GM12878 (cell line): ENCODE measurements around the gene CDKL1. TPM values are rescaled to one million over a fixed set of nuclear protein-coding genes. Genes with fewer than 3 reads are reported as not detected.

ENCODE experiments used
- ATAC-seq: fragments of 200-7000 bp; cut with Tn5 transposase; 3 replicates; pipeline ENCODE4 v1.9.1; 2020; ENCODE audit warnings: mild to moderate bottlenecking, moderate library complexity
- BruUV-seq: library from RNA; stranded (reverse); fragments of 400-500 nt; replicated peaks from 2 replicates; lab custom pipeline; 2021; lab: Mats Ljungman, UMichigan
- CTCF ChIA-PET: fragments of 300-600 bp; sonication (Branson Sonifier 250); formaldehyde crosslinking; extraction: SDS; loops from one replicate; lab custom pipeline; 2021; ENCODE audit warnings: inconsistent platforms; lab: Yijun Ruan, JAX
- POLR2A ChIA-PET: fragments of 350-600 bp; formaldehyde crosslinking; extraction: SDS; loops from one replicate; lab custom pipeline; 2021; ENCODE audit warnings: inconsistent platforms; lab: Charles Lee
- RAD21 ChIA-PET: fragments of 300-600 bp; sonication (Branson Sonifier 250); formaldehyde crosslinking; loops from one replicate; lab custom pipeline; 2023; ENCODE audit warnings: antibody characterized with exemption; ENCODE audit not compliant: unreplicated experiment; lab: Charles Lee
- SMC1A ChIA-PET: fragments of 300-600 bp; sonication (Branson Sonifier 250); formaldehyde crosslinking; loops from one replicate; lab custom pipeline; 2023; ENCODE audit not compliant: unreplicated experiment, uncharacterized antibody; lab: Charles Lee
- DNase-seq: peaks from one replicate; pipeline ENCODE4 v3.0.0-alpha.2; 2011; ENCODE audit warnings: low read depth, low spot score
- FAIRE-seq: peaks from 3 replicates; lab custom pipeline; 2011; peaks lifted over from hg19 to GRCh38; lab: Jason Lieb, UNC
- H2AFZ ChIP-seq: 2 replicates; pipeline ENCODE4 v1.6.0; 2011; ENCODE audit warnings: low read depth, low read length, control low read depth; ENCODE audit not compliant: control insufficient read depth
- H3K27ac ChIP-seq: 2 replicates; pipeline ENCODE4 v1.5.1; 2011; ENCODE audit warnings: control low read depth; ENCODE audit not compliant: control insufficient read depth, insufficient read depth
- H3K27me3 ChIP-seq, 2 experiments: replicated peaks in 1 of 2; 2 replicates each; pipeline versions ENCODE4 v1.6.0 to v1.6.1; 2011; ENCODE audit warnings: low read length in 1 of 2; ENCODE audit not compliant: control insufficient read depth in 2 of 2, insufficient read depth in 2 of 2
- H3K36me3 ChIP-seq, 2 experiments: 2 replicates each; pipeline ENCODE4 v1.5.1; 2011; ENCODE audit warnings: low read length in 1 of 2; ENCODE audit not compliant: control insufficient read depth in 2 of 2, insufficient read depth in 2 of 2
- H3K4me1 ChIP-seq: 2 replicates; pipeline ENCODE4 v1.6.1; 2011; ENCODE audit warnings: mild to moderate bottlenecking, low read length, moderate library complexity, mixed read lengths; ENCODE audit not compliant: control insufficient read depth, insufficient read depth
- H3K4me2 ChIP-seq: 2 replicates; pipeline ENCODE4 v1.6.0; 2011; ENCODE audit warnings: control low read depth; ENCODE audit not compliant: control insufficient read depth, insufficient read depth
- H3K4me3 ChIP-seq: fragments of 200-600 bp; sonication (generic); 2 replicates; pipeline ENCODE4 v1.5.1; 2016
- H3K79me2 ChIP-seq: 2 replicates; pipeline ENCODE4 v1.6.0; 2011; ENCODE audit warnings: low read length; ENCODE audit not compliant: control insufficient read depth, insufficient read depth
- H3K9ac ChIP-seq: 2 replicates; pipeline ENCODE4 v1.8.0; 2011; ENCODE audit warnings: low read length, control low read depth, mixed read lengths; ENCODE audit not compliant: control insufficient read depth, insufficient read depth
- H3K9me3 ChIP-seq: replicated peaks from 3 replicates; pipeline ENCODE4 v1.5.1; 2011; ENCODE audit warnings: mild to moderate bottlenecking, low read length; ENCODE audit not compliant: control insufficient read depth, insufficient read depth
- H4K20me1 ChIP-seq: 2 replicates; pipeline ENCODE4 v1.6.0; 2011; ENCODE audit not compliant: control insufficient read depth, insufficient read depth
- ASH2L ChIP-seq: fragments of 300-600, 200-600 bp; sonication (generic); IDR thresholded peaks from 2 replicates; pipeline ENCODE4 v1.6.1; 2017; ENCODE audit warnings: low read depth, mild to moderate bottlenecking, borderline replicate concordance
- BRCA1 ChIP-seq: IDR thresholded peaks from 2 replicates; pipeline ENCODE4 v1.6.1; 2011; ENCODE audit warnings: low read depth, low read length, improper control_type of control experiment
- EZH2 ChIP-seq: IDR thresholded peaks from 2 replicates; pipeline ENCODE4 v1.6.1; 2012; ENCODE audit warnings: low read depth, mild to moderate bottlenecking, control low read depth, inconsistent platforms, low read length, borderline replicate concordance; ENCODE audit not compliant: control insufficient read depth
- HCFC1 ChIP-seq: fragments of 150-350 bp; IDR thresholded peaks from 2 replicates; pipeline ENCODE4 v1.6.1; 2014; ENCODE audit warnings: low read length
- IKZF2 ChIP-seq, 2 experiments: fragments of 450-650 bp; IDR thresholded peaks; 2 replicates each; pipeline ENCODE4 v1.6.1; 2017; ENCODE audit warnings: mild to moderate bottlenecking in 2 of 2, moderate library complexity in 2 of 2
- KAT2A ChIP-seq: conservative IDR thresholded peaks from 2 replicates; pipeline ENCODE4 v1.6.1; 2011; ENCODE audit warnings: low read depth, low read length; ENCODE audit not compliant: control insufficient read depth
- NFIC ChIP-seq: IDR thresholded peaks from 2 replicates; pipeline ENCODE4 v1.6.1; 2012; ENCODE audit warnings: low read depth, mild to moderate bottlenecking, inconsistent platforms, low read length, moderate library complexity
- NFYB ChIP-seq: IDR thresholded peaks from 2 replicates; pipeline ENCODE4 v1.6.1; 2011; ENCODE audit warnings: low read depth, mild to moderate bottlenecking, low read length, improper control_type of control experiment, moderate library complexity; ENCODE audit not compliant: insufficient read depth
- NR2C2 ChIP-seq: IDR thresholded peaks from 2 replicates; pipeline ENCODE4 v1.6.1; 2011; ENCODE audit warnings: borderline replicate concordance, low read depth; ENCODE audit not compliant: control insufficient read depth, insufficient read length
- SMAD1 ChIP-seq: fragments of 450-650 bp; IDR thresholded peaks from 2 replicates; pipeline ENCODE4 v1.6.1; 2018; ENCODE audit warnings: mild to moderate bottlenecking, low read depth; ENCODE audit not compliant: partially characterized antibody
- whole genome bisulfite sequencing: methylation state at CpG from one replicate; pipeline ENCODE4 v1.1.6; 2016; ENCODE audit warnings: low lambda C conversion rate; ENCODE audit not compliant: insufficient replicate concordance, insufficient coverage; ENCODE audit errors: missing lambda C conversion rate; 5-methylcytosine and 5-hydroxymethylcytosine counted together
- in situ Hi-C: fragments of 300-500 bp; cut with MboI; formaldehyde crosslinking; loops from 9 replicates; pipeline ENCODE4 v1.14.3; 2018; ENCODE audit warnings: mixed read lengths
- intact Hi-C: fragments of 100-400 bp; cut with micrococcal nuclease; formaldehyde crosslinking; loops from one replicate; pipeline ENCODE4 v1.14.2; 2022; ENCODE audit not compliant: unreplicated experiment
- polyA plus RNA-seq, 11 experiments: library from polyadenylated mRNA; depleted of rRNA in 4 of 11; unstranded in 6 of 11; stranded (reverse) in 5 of 11; fragments of >200 nt; fragmentation: Nextera tagmentation in 4 of 11; fragmentation: Illumina TruSeq in 1 of 11; extraction: Ambion mirVana in 4 of 11; extraction: Trizol in 1 of 11; gene quantifications; 1 replicate in 1 of 11; 2 replicates in 10 of 11; pipeline versions ENCODE4 v1.2.1 to v1.2.3, GENCODE V29; 2011 to 2016; ENCODE audit warnings: inconsistent platforms in 2 of 11, missing spikeins in 2 of 11, low read depth in 1 of 11
- total RNA-seq, 4 experiments: library from RNA; depleted of rRNA in 3 of 4; stranded (reverse); fragments of >200 nt in 3 of 4; fragmentation: Illumina TruSeq in 1 of 4; extraction: Trizol in 1 of 4; gene quantifications; 2 replicates each; pipeline versions ENCODE4 v1.2.1 to v1.2.3, GENCODE V29; 2013 to 2021
- TF ChIP-seq, protein P1 (sequence below): IDR thresholded peaks from 2 replicates; pipeline ENCODE4 v1.6.1; 2012; ENCODE audit warnings: mild to moderate bottlenecking, low read depth, low read length
- TF ChIP-seq, protein P2 (sequence below): fragments of 450-650 bp; IDR thresholded peaks from 2 replicates; pipeline ENCODE4 v1.6.1; 2017; ENCODE audit warnings: mild to moderate bottlenecking, low read depth, inconsistent platforms; ENCODE audit not compliant: poor library complexity, severe bottlenecking
- TF ChIP-seq, protein P3 (sequence below): fragments of 450-650 bp; IDR thresholded peaks from 2 replicates; pipeline ENCODE4 v1.6.1; 2018; ENCODE audit warnings: borderline replicate concordance, mild to moderate bottlenecking; ENCODE audit not compliant: partially characterized antibody

The CDKL1 gene
- total and polyA plus RNA-seq, 10 of the 15 experiments (the other 5 are each of a cell fraction or from before 2014, with no cell fraction given): 9.0 to 19.0 (median 11.1) TPM

DNA sequence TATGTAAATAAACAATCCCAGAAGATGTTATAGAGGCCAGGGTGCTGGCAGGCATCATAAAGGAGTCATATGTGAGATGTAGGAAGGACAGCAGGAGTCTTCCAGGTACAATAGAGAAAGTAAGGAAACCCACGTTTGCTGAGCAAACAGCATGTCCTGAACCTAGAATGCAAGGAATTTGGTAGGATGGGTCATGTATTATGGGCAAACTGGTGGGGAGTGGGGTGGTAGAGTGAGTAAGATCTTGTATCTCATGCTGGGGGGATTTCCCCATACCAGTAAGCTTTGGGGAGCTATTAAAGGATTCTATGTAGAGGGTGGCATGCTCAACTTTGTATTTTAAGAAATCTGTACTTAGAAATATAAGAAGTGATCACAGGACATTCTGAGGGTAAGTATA lies 41.0 kb downstream of the CDKL1 start (continued):
- TF ChIP-seq, protein P1, sequence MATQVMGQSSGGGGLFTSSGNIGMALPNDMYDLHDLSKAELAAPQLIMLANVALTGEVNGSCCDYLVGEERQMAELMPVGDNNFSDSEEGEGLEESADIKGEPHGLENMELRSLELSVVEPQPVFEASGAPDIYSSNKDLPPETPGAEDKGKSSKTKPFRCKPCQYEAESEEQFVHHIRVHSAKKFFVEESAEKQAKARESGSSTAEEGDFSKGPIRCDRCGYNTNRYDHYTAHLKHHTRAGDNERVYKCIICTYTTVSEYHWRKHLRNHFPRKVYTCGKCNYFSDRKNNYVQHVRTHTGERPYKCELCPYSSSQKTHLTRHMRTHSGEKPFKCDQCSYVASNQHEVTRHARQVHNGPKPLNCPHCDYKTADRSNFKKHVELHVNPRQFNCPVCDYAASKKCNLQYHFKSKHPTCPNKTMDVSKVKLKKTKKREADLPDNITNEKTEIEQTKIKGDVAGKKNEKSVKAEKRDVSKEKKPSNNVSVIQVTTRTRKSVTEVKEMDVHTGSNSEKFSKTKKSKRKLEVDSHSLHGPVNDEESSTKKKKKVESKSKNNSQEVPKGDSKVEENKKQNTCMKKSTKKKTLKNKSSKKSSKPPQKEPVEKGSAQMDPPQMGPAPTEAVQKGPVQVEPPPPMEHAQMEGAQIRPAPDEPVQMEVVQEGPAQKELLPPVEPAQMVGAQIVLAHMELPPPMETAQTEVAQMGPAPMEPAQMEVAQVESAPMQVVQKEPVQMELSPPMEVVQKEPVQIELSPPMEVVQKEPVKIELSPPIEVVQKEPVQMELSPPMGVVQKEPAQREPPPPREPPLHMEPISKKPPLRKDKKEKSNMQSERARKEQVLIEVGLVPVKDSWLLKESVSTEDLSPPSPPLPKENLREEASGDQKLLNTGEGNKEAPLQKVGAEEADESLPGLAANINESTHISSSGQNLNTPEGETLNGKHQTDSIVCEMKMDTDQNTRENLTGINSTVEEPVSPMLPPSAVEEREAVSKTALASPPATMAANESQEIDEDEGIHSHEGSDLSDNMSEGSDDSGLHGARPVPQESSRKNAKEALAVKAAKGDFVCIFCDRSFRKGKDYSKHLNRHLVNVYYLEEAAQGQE: no peak
- TF ChIP-seq NFIC: no peak
- TF ChIP-seq KAT2A: no peak
- TF ChIP-seq NFYB: no peak
- no peak for TF ChIP-seq IKZF2 (IDR thresholded peaks at IDR 0.05)
- TF ChIP-seq SMAD1: no peak
- no peak for TF ChIP-seq BRCA1
- TF ChIP-seq, all 136 proteins: peak for 0

DNA sequence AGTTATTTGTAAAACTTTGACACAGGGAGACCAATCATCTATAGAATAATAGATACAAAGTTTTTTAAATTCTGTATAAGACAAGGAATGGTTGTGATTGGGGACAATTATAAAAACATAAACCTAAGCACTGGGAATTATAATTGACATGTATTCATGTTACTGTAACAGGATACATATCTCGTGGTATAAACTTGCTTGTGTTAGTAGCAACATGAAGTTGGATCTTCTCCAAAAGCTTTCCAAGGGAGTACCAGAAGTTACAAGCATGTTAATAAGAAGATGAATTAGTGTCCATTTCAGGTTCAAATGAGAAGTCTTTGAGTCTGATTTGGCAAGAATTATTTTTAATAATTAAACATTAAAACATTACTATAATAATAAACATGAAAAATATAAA lies 42.2 kb downstream of the CDKL1 start:
- RAD21 ChIA-PET: interaction anchor here (1.5 kb wide), 2 partner anchors 9 to 186 kb away, joined by 3 read pairs; no protein-coding TSS in a partner anchor
- no peak for ATAC-seq
- intact Hi-C loops (no loop called here), in situ Hi-C loops (no loop called here)
- Histone ChIP-seq H3K36me3 (peaks cover 0 to 4% of the 10 kb centered on the region in 2 experiments; a peak in 3 of 4 replicates), H4K20me1 (no peaks in the 10 kb centered on the region), H3K4me1 (no peaks in the 10 kb centered on the region), H3K9ac (no peak overlapping the region), H3K27ac (no peak overlapping the region), H3K4me2 (no peak overlapping the region), H3K79me2 (no peaks in the 10 kb centered on the region), H3K27me3 (no peaks in the 10 kb centered on the region), H3K9me3 (no peaks in the 10 kb centered on the region), H3K4me3 (no peak overlapping the region), H2AFZ (no peak overlapping the region)
- no TSS peak for BruUV-seq
- whole genome bisulfite sequencing: 95% methylated on average over 1 of the region's 1 CpG
- CTCF ChIA-PET: no interaction called here
- SMC1A ChIA-PET: interaction anchor here (0.6 to 2.2 kb wide), 3 partner anchors 33 to 168 kb away, joined by 3 to 10 read pairs (median 3); no protein-coding TSS in a partner anchor
- DNase-seq: no peak
- POLR2A ChIA-PET: interaction anchor here (0.9 kb wide), 1 partner anchor 9 kb away, joined by 3 read pairs; no protein-coding TSS in a partner anchor
- no peak for FAIRE-seq
- TF ChIP-seq HCFC1 (no peak), KAT2A (no peak), NR2C2 (no peak), EZH2 (no peak), ASH2L (no peak)
- TF ChIP-seq, protein P2, sequence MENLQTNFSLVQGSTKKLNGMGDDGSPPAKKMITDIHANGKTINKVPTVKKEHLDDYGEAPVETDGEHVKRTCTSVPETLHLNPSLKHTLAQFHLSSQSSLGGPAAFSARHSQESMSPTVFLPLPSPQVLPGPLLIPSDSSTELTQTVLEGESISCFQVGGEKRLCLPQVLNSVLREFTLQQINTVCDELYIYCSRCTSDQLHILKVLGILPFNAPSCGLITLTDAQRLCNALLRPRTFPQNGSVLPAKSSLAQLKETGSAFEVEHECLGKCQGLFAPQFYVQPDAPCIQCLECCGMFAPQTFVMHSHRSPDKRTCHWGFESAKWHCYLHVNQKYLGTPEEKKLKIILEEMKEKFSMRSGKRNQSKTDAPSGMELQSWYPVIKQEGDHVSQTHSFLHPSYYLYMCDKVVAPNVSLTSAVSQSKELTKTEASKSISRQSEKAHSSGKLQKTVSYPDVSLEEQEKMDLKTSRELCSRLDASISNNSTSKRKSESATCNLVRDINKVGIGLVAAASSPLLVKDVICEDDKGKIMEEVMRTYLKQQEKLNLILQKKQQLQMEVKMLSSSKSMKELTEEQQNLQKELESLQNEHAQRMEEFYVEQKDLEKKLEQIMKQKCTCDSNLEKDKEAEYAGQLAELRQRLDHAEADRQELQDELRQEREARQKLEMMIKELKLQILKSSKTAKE: no peak
- TF ChIP-seq, protein P3, sequence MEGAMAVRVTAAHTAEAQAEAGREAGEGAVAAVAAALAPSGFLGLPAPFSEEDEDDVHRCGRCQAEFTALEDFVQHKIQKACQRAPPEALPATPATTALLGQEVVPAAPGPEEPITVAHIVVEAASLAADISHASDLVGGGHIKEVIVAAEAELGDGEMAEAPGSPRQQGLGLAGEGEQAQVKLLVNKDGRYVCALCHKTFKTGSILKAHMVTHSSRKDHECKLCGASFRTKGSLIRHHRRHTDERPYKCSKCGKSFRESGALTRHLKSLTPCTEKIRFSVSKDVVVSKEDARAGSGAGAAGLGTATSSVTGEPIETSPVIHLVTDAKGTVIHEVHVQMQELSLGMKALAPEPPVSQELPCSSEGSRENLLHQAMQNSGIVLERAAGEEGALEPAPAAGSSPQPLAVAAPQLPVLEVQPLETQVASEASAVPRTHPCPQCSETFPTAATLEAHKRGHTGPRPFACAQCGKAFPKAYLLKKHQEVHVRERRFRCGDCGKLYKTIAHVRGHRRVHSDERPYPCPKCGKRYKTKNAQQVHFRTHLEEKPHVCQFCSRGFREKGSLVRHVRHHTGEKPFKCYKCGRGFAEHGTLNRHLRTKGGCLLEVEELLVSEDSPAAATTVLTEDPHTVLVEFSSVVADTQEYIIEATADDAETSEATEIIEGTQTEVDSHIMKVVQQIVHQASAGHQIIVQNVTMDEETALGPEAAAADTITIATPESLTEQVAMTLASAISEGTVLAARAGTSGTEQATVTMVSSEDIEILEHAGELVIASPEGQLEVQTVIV: no peak
